Measurements from ENCODE around the gene RPTOR. TPM values are rescaled to one million over a fixed set of nuclear protein-coding genes. Genes with fewer than 3 reads are reported as not detected.
"Not testable (repeated sequence)": the region's sequence is repeated elsewhere in the genome, so short reads cannot be mapped to it uniquely, and the experiment has no call there.

Gene RPTOR
- total RNA-seq, 1 donor, result 29.8 TPM

- no peaks in the 10 kb centered on the region for H3K27me3 ChIP-seq (ENCODE audit: insufficient read depth, low read length)
- H3K4me1 ChIP-seq (ENCODE audit: insufficient read depth, low read length), result no peaks in the 10 kb centered on the region
- no peaks in the 10 kb centered on the region for H3K9me3 ChIP-seq (ENCODE audit: low read depth, low read length)
- no peak overlapping the region for H3K4me3 ChIP-seq (ENCODE audit: low read length)
These were observed 18.3 kb upstream of the RPTOR start for GRCh38 chr17:80526116-80526910.

GRCh38 chr17:80527016-80527645 is 17.5 kb upstream of the RPTOR start:
- H3K27me3 ChIP-seq (ENCODE audit: insufficient read depth, low read length), result no peaks in the 10 kb centered on the region
- H3K4me1 ChIP-seq (ENCODE audit: insufficient read depth, low read length), result no peaks in the 10 kb centered on the region
- H3K9me3 ChIP-seq (ENCODE audit: low read depth, low read length), result no peaks in the 10 kb centered on the region
- no peak overlapping the region for H3K4me3 ChIP-seq (ENCODE audit: low read length)

- Histone ChIP-seq H3K4me3 (ENCODE audit: low read length) (no peak overlapping the region), H3K4me1 (ENCODE audit: insufficient read depth, low read length) (no peaks in the 10 kb centered on the region), H3K27me3 (ENCODE audit: insufficient read depth, low read length) (no peaks in the 10 kb centered on the region), H3K9me3 (ENCODE audit: low read depth, low read length) (no peaks in the 10 kb centered on the region)
These were observed 16.1 kb upstream of the RPTOR start for GRCh38 chr17:80528536-80528935.

- no peaks in the 10 kb centered on the region for H3K4me1 ChIP-seq (ENCODE audit: insufficient read depth, low read length)
- no peaks in the 10 kb centered on the region for H3K27me3 ChIP-seq (ENCODE audit: insufficient read depth, low read length)
- H3K4me3 ChIP-seq (ENCODE audit: low read length), result no peak overlapping the region
- H3K9me3 ChIP-seq (ENCODE audit: low read depth, low read length), result no peaks in the 10 kb centered on the region
These were observed 15.3 kb upstream of the RPTOR start for GRCh38 chr17:80529104-80529903.

GRCh38 chr17:80529904-80530292 is 14.7 kb upstream of the RPTOR start:
- H3K9me3 ChIP-seq (ENCODE audit: low read depth, low read length), result no peaks in the 10 kb centered on the region

GRCh38 chr17:80531400-80531799 is 13.2 kb upstream of the RPTOR start:
- Histone ChIP-seq H3K4me1 (ENCODE audit: insufficient read depth, low read length) (no peaks in the 10 kb centered on the region), H3K27me3 (ENCODE audit: insufficient read depth, low read length) (no peaks in the 10 kb centered on the region), H3K9me3 (ENCODE audit: low read depth, low read length) (no peaks in the 10 kb centered on the region), H3K4me3 (ENCODE audit: low read length) (no peak overlapping the region)

More at GRCh38 chr17:80529904-80530292, 14.7 kb upstream of the RPTOR start:
- no peaks in the 10 kb centered on the region for H3K4me1 ChIP-seq (ENCODE audit: insufficient read depth, low read length)
- no peak overlapping the region for H3K4me3 ChIP-seq (ENCODE audit: low read length)
- H3K27me3 ChIP-seq (ENCODE audit: insufficient read depth, low read length), result no peaks in the 10 kb centered on the region

GRCh38 chr17:80537386-80537785 is 7.3 kb upstream of the RPTOR start:
- H3K4me1 ChIP-seq (ENCODE audit: insufficient read depth, low read length); H3K27me3 ChIP-seq (ENCODE audit: insufficient read depth, low read length); H3K9me3 ChIP-seq (ENCODE audit: low read depth, low read length); H3K4me3 ChIP-seq (ENCODE audit: low read length): not testable (repeated sequence)

GRCh38 chr17:80538484-80538883 is 6.2 kb upstream of the RPTOR start:
- Histone ChIP-seq H3K4me1 (ENCODE audit: insufficient read depth, low read length) (no peaks in the 10 kb centered on the region), H3K4me3 (ENCODE audit: low read length) (no peak overlapping the region), H3K27me3 (ENCODE audit: insufficient read depth, low read length) (peaks cover 3% of the 10 kb centered on the region), H3K9me3 (ENCODE audit: low read depth, low read length) (no peaks in the 10 kb centered on the region)

- Histone ChIP-seq H3K27me3 (ENCODE audit: insufficient read depth, low read length) (peaks cover 3% of the 10 kb centered on the region), H3K4me3 (ENCODE audit: low read length) (no peak overlapping the region), H3K4me1 (ENCODE audit: insufficient read depth, low read length) (no peaks in the 10 kb centered on the region), H3K9me3 (ENCODE audit: low read depth, low read length) (no peaks in the 10 kb centered on the region)
These were observed 5.5 kb upstream of the RPTOR start for GRCh38 chr17:80539022-80539641.

GRCh38 chr17:80545499-80545826 is 825 bp downstream of the RPTOR start:
- H3K4me3 ChIP-seq (ENCODE audit: low read length), result peak overlapping the region; percentile 95
- H3K9me3 ChIP-seq (ENCODE audit: low read depth, low read length), result no peaks in the 10 kb centered on the region
- peaks cover 23% of the 10 kb centered on the region for H3K4me1 ChIP-seq (ENCODE audit: insufficient read depth, low read length)

GRCh38 chr17:80546267-80546666 is 1.6 kb downstream of the RPTOR start:
- peaks cover 3% of the 10 kb centered on the region for H3K27me3 ChIP-seq (ENCODE audit: insufficient read depth, low read length)
- no peaks in the 10 kb centered on the region for H3K9me3 ChIP-seq (ENCODE audit: low read depth, low read length)
- no peak overlapping the region for H3K4me3 ChIP-seq (ENCODE audit: low read length)
- H3K4me1 ChIP-seq (ENCODE audit: insufficient read depth, low read length), result peaks cover 23% of the 10 kb centered on the region

More at GRCh38 chr17:80545499-80545826, 825 bp downstream of the RPTOR start:
- H3K27me3 ChIP-seq (ENCODE audit: insufficient read depth, low read length), result peaks cover 3% of the 10 kb centered on the region

- H3K27me3 ChIP-seq (ENCODE audit: insufficient read depth, low read length), result no peaks in the 10 kb centered on the region
- peaks cover 4% of the 10 kb centered on the region for H3K4me1 ChIP-seq (ENCODE audit: insufficient read depth, low read length)
- no peak overlapping the region for H3K4me3 ChIP-seq (ENCODE audit: low read length)
- H3K9me3 ChIP-seq (ENCODE audit: low read depth, low read length), result no peaks in the 10 kb centered on the region
These were observed 7.9 kb downstream of the RPTOR start for GRCh38 chr17:80552523-80552922.

- H3K9me3 ChIP-seq (ENCODE audit: low read depth, low read length), result no peaks in the 10 kb centered on the region
- H3K4me3 ChIP-seq (ENCODE audit: low read length), result no peak overlapping the region
- H3K4me1 ChIP-seq (ENCODE audit: insufficient read depth, low read length), result no peaks in the 10 kb centered on the region
- H3K27me3 ChIP-seq (ENCODE audit: insufficient read depth, low read length), result no peaks in the 10 kb centered on the region
These were observed 10.6 kb downstream of the RPTOR start for GRCh38 chr17:80555266-80555665.

GRCh38 chr17:80558046-80558445 is 13.4 kb downstream of the RPTOR start:
- no peaks in the 10 kb centered on the region for H3K27me3 ChIP-seq (ENCODE audit: insufficient read depth, low read length)
- no peaks in the 10 kb centered on the region for H3K4me1 ChIP-seq (ENCODE audit: insufficient read depth, low read length)
- no peaks in the 10 kb centered on the region for H3K9me3 ChIP-seq (ENCODE audit: low read depth, low read length)
- H3K4me3 ChIP-seq (ENCODE audit: low read length), result no peak overlapping the region

GRCh38 chr17:80559825-80560251 is 15.2 kb downstream of the RPTOR start:
- Histone ChIP-seq H3K4me3 (ENCODE audit: low read length) (no peak overlapping the region), H3K9me3 (ENCODE audit: low read depth, low read length) (no peaks in the 10 kb centered on the region), H3K4me1 (ENCODE audit: insufficient read depth, low read length) (no peaks in the 10 kb centered on the region), H3K27me3 (ENCODE audit: insufficient read depth, low read length) (no peaks in the 10 kb centered on the region)
